ENCODE measurements around the gene DHRSX. TPM values are rescaled to one million over a fixed set of nuclear protein-coding genes. Genes with fewer than 3 reads are reported as not detected.
A peak's percentile ranks its signal among the peaks of the same experiment; 100 is the strongest.
"Not testable (repeated sequence)": the region's sequence is repeated elsewhere in the genome, so short reads cannot be mapped to it uniquely, and the experiment has no call there.

The DHRSX gene
- total RNA-seq, 3 donors from 2014 or later (not counting 1 experiment from before 2014, with no cell fraction given) = 21.5 to 26.1 (median 22.9) TPM

- no peaks in the 10 kb centered on the region for H3K36me3 Mint-ChIP-seq
- H3K4me1 Mint-ChIP-seq = peaks cover 17 to 27% of the 10 kb centered on the region in 2 donors
- H3K4me3 ChIP-seq (ENCODE audit: low read length) = no peak overlapping the region
- ATAC-seq (no peak), DNase-seq (no peak)
- intact Hi-C loops (cut with micrococcal nuclease) = no loop called here
- no peaks in the 10 kb centered on the region for H3K36me3 ChIP-seq (ENCODE audit: control insufficient read depth, insufficient read depth, low read length)
- H3K4me1 ChIP-seq (ENCODE audit: control insufficient read depth, insufficient read depth, low read length) = no peaks in the 10 kb centered on the region
- no peak overlapping the region for H3K4me3 Mint-ChIP-seq
- H3K9me3 Mint-ChIP-seq = no peaks in the 10 kb centered on the region
- H3K9me3 ChIP-seq (ENCODE audit: control insufficient read depth, insufficient read depth, low read length) = no peaks in the 10 kb centered on the region
- H3K27me3 ChIP-seq (ENCODE audit: control insufficient read depth, insufficient read depth, low read length) = no peaks in the 10 kb centered on the region
- WGBS (ENCODE audit: insufficient coverage) = 98% methylated on average over 5 of the region's 5 CpGs
- no peak overlapping the region for H3K27ac ChIP-seq (ENCODE audit: low read length)
- no peak for TF ChIP-seq CTCF (IDR thresholded peaks at IDR 0.05)
- peak overlapping the region in 1 of 2 donors; percentile 37 for H3K27ac Mint-ChIP-seq
- no peaks in the 10 kb centered on the region for H3K27me3 Mint-ChIP-seq (ENCODE audit: low read depth in 2 of 2)
Observed at GRCh38 chrX:2462074-2462473, 38.7 kb downstream of the DHRSX start.

GRCh38 chrX:2461711-2462016 lies 39.1 kb downstream of the DHRSX start:
- Histone ChIP-seq H3K4me3 (ENCODE audit: low read length) (no peak overlapping the region), H3K9me3 (ENCODE audit: control insufficient read depth, insufficient read depth, low read length) (no peaks in the 10 kb centered on the region), H3K27me3 (ENCODE audit: control insufficient read depth, insufficient read depth, low read length) (no peaks in the 10 kb centered on the region), H3K36me3 (ENCODE audit: control insufficient read depth, insufficient read depth, low read length) (no peaks in the 10 kb centered on the region), H3K27ac (ENCODE audit: low read length) (no peak overlapping the region), H3K4me1 (ENCODE audit: control insufficient read depth, insufficient read depth, low read length) (no peaks in the 10 kb centered on the region)
- no peak for DNase-seq
- Mint-ChIP-seq H3K27ac (peak overlapping the region in 1 of 2 donors; percentile 37), H3K36me3 (no peaks in the 10 kb centered on the region), H3K4me3 (no peak overlapping the region), H3K27me3 (ENCODE audit: low read depth in 2 of 2) (no peaks in the 10 kb centered on the region), H3K4me1 (peaks cover 22 to 26% of the 10 kb centered on the region in 2 donors), H3K9me3 (no peaks in the 10 kb centered on the region)
- no peak for ATAC-seq
- intact Hi-C loops (cut with micrococcal nuclease) = no loop called here
- TF ChIP-seq CTCF (IDR thresholded peaks at IDR 0.05) = no peak
- 92% methylated on average over 7 of the region's 8 CpGs for WGBS (ENCODE audit: insufficient coverage)

GRCh38 chrX:2460821-2461710 lies 39.7 kb downstream of the DHRSX start:
- peak overlapping the region in 1 of 2 donors; percentile 37 for H3K27ac Mint-ChIP-seq
- H3K9me3 Mint-ChIP-seq, DNase-seq: not testable (repeated sequence)

GRCh38 chrX:2460048-2460447 lies 40.7 kb downstream of the DHRSX start:
- WGBS (ENCODE audit: insufficient coverage) = 92% methylated on average over 9 of the region's 10 CpGs
- ATAC-seq; intact Hi-C loops (cut with micrococcal nuclease); H3K4me3 ChIP-seq (ENCODE audit: low read length); H3K4me1 ChIP-seq (ENCODE audit: control insufficient read depth, insufficient read depth, low read length); H3K4me3 Mint-ChIP-seq; H3K27ac Mint-ChIP-seq; H3K9me3 Mint-ChIP-seq; H3K27ac ChIP-seq (ENCODE audit: low read length); H3K27me3 Mint-ChIP-seq (ENCODE audit: low read depth in 2 of 2); H3K9me3 ChIP-seq (ENCODE audit: control insufficient read depth, insufficient read depth, low read length); H3K27me3 ChIP-seq (ENCODE audit: control insufficient read depth, insufficient read depth, low read length); H3K36me3 ChIP-seq (ENCODE audit: control insufficient read depth, insufficient read depth, low read length); DNase-seq; H3K36me3 Mint-ChIP-seq: not testable (repeated sequence)
- H3K4me1 Mint-ChIP-seq = peaks cover 21 to 24% of the 10 kb centered on the region in 2 donors

More at GRCh38 chrX:2460821-2461710, 39.7 kb downstream of the DHRSX start:
- H3K4me3 Mint-ChIP-seq; H3K36me3 ChIP-seq (ENCODE audit: control insufficient read depth, insufficient read depth, low read length); H3K27me3 ChIP-seq (ENCODE audit: control insufficient read depth, insufficient read depth, low read length); H3K36me3 Mint-ChIP-seq; ATAC-seq; intact Hi-C loops (cut with micrococcal nuclease); H3K9me3 ChIP-seq (ENCODE audit: control insufficient read depth, insufficient read depth, low read length); H3K4me3 ChIP-seq (ENCODE audit: low read length); H3K27me3 Mint-ChIP-seq (ENCODE audit: low read depth in 2 of 2); H3K27ac ChIP-seq (ENCODE audit: low read length); H3K4me1 ChIP-seq (ENCODE audit: control insufficient read depth, insufficient read depth, low read length): not testable (repeated sequence)
- 81% methylated on average over 11 of the region's 17 CpGs for WGBS (ENCODE audit: insufficient coverage)
- H3K4me1 Mint-ChIP-seq = peaks cover 24 to 26% of the 10 kb centered on the region in 2 donors
